Large intestine (tissue), 3 donors: ENCODE results near the gene STARD13. TPM values are rescaled to one million over a fixed set of nuclear protein-coding genes. Genes with fewer than 3 reads are reported as not detected.

Experiments used
- DNase-seq, 2 donors: peaks; one replicate each; pipeline versions ENCODE4 v3.0.0 to v3.0.0-alpha.2; 2013
- H3K27ac ChIP-seq: one replicate; pipeline ENCODE4 v1.5.1; 2013; ENCODE audit warnings: low read length
- H3K27me3 ChIP-seq: 2 replicates; pipeline ENCODE4 v1.6.1; 2013; ENCODE audit warnings: low read length; ENCODE audit not compliant: control insufficient read depth, insufficient read depth
- H3K36me3 ChIP-seq: 2 replicates; pipeline ENCODE4 v1.6.1; 2013; ENCODE audit warnings: low read length; ENCODE audit not compliant: control insufficient read depth, insufficient read depth
- H3K4me1 ChIP-seq: one replicate; pipeline ENCODE4 v1.6.1; 2013; ENCODE audit warnings: low read length; ENCODE audit not compliant: control insufficient read depth, insufficient read depth
- H3K4me3 ChIP-seq: one replicate; pipeline ENCODE4 v1.5.1; 2013; ENCODE audit warnings: low read length
- H3K9me3 ChIP-seq: one replicate; pipeline ENCODE4 v1.6.1; 2013; ENCODE audit warnings: mild to moderate bottlenecking, low read depth, low read length, moderate library complexity; ENCODE audit not compliant: control insufficient read depth
- WGBS: methylation state at CpG from one replicate; pipeline ENCODE4 v1.1.5; 2013; ENCODE audit warnings: low lambda C conversion rate; ENCODE audit not compliant: insufficient coverage; 5-methylcytosine and 5-hydroxymethylcytosine counted together
- polyA plus RNA-seq: library from polyadenylated mRNA; unstranded; fragments of 120-200 nt; gene quantifications from one replicate; pipeline ENCODE4 v1.2.1, GENCODE V29; 2013

STARD13 gene
- polyA plus RNA-seq, 1 donor: 15.4 TPM

DNA sequence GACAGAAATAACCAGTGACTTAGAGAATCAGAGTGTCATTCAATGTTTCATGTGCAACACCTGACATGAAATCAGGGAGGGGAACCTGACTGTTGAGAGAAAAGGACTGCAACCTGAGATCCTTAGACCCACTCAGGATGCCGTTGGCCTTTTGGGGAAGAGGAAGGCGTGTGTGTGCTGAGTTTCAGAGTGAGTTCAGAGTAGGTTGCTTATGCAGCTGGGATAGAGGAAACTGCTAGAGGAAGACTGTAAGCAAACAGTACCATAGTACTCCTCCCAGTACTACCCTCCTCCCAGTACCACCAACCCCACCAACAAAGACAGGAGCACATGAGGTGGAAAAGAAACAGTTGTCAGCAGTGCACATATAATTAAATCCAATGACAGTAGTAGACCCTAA lies 205.6 kb downstream of the STARD13 start:
- H3K9me3 ChIP-seq: no peaks in the 10 kb centered on the region
- H3K36me3 ChIP-seq: no peaks in the 10 kb centered on the region
- H3K27me3 ChIP-seq: no peaks in the 10 kb centered on the region
- no CpG with 5 or more reads among the region's 2 CpGs for WGBS
- no peak for DNase-seq
- no peak overlapping the region for H3K4me3 ChIP-seq
- peaks cover 21% of the 10 kb centered on the region for H3K4me1 ChIP-seq
- H3K27ac ChIP-seq: no peak overlapping the region

DNA sequence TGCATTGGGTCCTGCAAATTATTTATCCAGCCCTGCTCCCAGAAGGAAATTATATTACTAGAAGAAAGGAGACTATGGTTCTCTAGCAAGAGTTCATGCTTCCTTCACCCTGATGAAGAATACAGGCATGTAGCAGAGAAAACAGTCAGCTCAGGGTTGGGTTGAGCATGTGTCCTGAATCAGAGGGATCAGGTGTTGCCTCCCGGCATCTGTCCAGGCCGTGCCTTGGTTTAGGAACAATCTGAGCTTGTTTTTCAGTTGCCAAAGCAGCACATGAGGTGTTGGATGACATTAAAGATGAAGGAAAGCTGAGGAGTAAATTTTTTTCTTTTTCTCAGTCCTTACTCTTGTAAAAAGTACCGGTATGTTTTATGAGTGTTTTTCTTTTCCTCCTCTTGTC lies 207.3 kb downstream of the STARD13 start:
- H3K4me1 ChIP-seq: peaks cover 22% of the 10 kb centered on the region
- no peaks in the 10 kb centered on the region for H3K27me3 ChIP-seq
- H3K4me3 ChIP-seq: no peak overlapping the region
- no peak overlapping the region for H3K27ac ChIP-seq
- no peak for DNase-seq
- 100% methylated on average over 1 of the region's 3 CpGs for WGBS
- no peaks in the 10 kb centered on the region for H3K36me3 ChIP-seq
- no peaks in the 10 kb centered on the region for H3K9me3 ChIP-seq

DNA sequence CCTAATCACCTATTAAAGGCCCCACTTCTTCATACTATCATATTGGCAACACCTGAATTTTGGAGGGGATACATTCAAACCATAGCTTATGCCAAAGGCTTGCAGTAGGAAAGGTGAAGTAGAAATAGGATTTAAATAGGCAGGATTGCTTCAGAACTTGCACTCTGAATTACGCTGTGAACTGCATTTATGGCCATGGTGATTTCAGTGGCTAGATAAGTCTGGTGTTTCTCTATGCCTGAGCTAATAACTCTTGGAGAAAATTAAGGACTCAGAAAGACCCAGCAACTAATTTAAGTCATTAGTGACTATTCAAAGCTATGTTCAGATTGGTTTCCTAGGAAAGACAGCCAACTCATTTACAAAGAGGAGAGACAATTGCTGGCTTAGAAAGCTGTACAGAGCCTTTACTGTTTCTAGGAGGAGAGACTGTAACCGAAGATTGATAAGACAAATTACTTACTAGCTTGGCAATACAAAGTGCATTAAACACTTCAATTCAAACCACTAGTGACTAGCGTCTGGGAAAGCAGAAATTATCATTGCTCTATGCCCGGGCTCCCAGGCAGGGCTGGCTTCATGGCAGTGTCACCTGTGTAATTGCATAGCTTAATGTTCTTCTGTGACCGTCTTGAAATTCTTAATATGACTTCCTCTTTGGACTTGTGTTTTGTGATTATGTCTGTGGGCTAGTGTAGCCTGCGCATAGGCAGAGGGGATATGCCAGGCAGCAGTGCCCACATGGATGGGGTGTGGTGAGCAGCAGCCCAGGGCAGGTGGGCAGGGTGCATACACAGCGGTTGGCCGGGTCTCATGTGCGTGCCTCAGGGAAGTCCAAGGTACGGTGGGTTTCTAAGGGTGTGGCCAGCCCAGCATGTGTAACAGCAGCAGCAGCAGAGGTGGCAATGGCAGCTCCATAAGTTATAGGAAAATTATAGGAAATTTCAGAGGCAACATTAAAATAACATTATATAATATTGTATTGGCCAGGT lies 209.3 kb downstream of the STARD13 start:
- no CpG with 5 or more reads among the region's 10 CpGs for WGBS
- no peaks in the 10 kb centered on the region for H3K36me3 ChIP-seq
- H3K4me3 ChIP-seq: no peak overlapping the region
- no peaks in the 10 kb centered on the region for H3K27me3 ChIP-seq
- peaks cover 22% of the 10 kb centered on the region for H3K4me1 ChIP-seq
- H3K9me3 ChIP-seq: no peaks in the 10 kb centered on the region
- DNase-seq: peak; percentile 66 to 88
- peak overlapping the region; percentile 92 for H3K27ac ChIP-seq

DNA sequence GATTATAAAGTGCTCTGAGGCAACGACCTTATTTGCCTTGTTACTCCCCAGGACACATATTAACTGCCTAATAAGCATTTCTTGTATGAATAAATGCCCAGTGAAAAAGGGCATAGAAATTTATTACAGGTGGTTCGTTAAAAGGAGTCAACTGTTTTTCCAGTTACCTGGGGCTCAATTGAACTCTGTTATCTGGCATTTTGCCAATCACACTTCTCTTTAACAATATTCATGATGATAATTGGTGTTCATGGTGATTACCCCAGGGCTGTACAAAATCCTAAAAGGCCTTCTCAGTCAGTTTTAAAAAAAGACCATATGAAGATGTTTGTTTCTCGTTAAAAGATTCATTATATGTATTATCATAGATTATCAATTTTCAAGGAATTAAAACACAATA lies 212.2 kb downstream of the STARD13 start:
- peaks cover 22% of the 10 kb centered on the region for H3K4me1 ChIP-seq
- H3K4me3 ChIP-seq: no peak overlapping the region
- WGBS: 100% methylated on average over 1 of the region's 3 CpGs
- DNase-seq: no peak
- no peaks in the 10 kb centered on the region for H3K36me3 ChIP-seq
- no peaks in the 10 kb centered on the region for H3K27me3 ChIP-seq
- no peak overlapping the region for H3K27ac ChIP-seq
- H3K9me3 ChIP-seq: no peaks in the 10 kb centered on the region

DNA sequence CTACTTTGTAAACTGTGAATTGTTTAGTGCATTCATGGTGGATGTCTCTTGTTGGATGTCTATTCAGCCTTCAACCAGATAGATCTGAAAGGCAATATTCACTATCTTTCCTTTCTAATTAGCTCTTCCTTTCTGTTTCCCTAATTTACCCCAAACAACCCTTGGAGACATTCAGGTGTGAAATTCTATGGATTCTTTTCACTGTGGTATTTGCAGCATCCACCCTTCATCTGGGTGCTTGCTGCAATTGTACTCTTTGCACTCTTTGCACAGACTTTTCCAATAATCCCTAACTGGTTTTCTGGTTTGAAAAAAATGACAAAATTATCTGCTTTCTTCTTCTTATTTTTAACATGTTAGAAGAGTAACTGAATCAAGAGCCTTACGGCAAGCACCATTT lies 212.8 kb downstream of the STARD13 start:
- peaks cover 22% of the 10 kb centered on the region for H3K4me1 ChIP-seq
- WGBS: no CpG with 5 or more reads among the region's 1 CpG
- H3K9me3 ChIP-seq: no peaks in the 10 kb centered on the region
- no peak for DNase-seq
- H3K36me3 ChIP-seq: no peaks in the 10 kb centered on the region
- H3K27me3 ChIP-seq: no peaks in the 10 kb centered on the region
- no peak overlapping the region for H3K4me3 ChIP-seq
- no peak overlapping the region for H3K27ac ChIP-seq

DNA sequence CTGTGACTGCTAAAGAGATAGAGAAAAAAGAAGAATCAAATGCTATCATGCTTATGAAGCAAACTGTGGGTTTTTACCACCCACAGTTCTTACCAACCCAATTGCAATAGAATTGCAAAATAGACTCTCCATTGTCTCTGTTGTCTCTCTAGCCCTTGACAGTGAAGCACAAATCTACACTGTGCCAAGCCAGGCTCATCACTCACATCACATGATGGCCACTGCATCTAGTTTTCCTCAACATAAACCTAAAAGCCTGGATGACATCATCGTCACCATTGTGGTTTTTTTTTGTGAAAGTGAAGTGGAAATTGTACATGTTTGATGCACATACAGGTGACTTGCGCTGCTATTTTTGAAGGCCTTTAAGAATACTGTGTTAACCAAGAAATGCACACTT lies 213.3 kb downstream of the STARD13 start:
- H3K27me3 ChIP-seq: no peaks in the 10 kb centered on the region

DNA sequence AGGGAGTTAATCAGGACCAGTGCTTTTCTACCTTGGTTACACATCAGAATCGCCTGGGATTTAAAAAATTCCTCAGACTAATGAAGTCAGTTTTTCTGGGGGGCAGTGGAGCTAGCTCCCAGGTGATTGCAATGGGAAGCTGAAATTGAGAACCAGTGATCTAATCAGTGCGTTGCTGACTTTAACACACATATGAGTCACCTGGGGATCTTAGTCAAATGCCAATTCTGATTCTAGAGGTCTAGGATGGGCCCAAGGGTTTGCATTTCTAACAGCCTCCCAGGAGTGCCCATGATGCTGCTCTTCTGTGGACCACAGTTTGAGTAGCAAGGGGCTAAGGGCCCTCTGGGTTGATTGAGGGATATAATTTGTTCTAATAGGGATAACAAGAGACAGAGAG lies 214.8 kb downstream of the STARD13 start:
- DNase-seq: no peak
- peaks cover 9% of the 10 kb centered on the region for H3K4me1 ChIP-seq
- H3K27ac ChIP-seq: no peak overlapping the region
- H3K27me3 ChIP-seq: no peaks in the 10 kb centered on the region
- no peak overlapping the region for H3K4me3 ChIP-seq
- peaks cover 3% of the 10 kb centered on the region for H3K9me3 ChIP-seq
- no peaks in the 10 kb centered on the region for H3K36me3 ChIP-seq
- WGBS: no CpG with 5 or more reads among the region's 2 CpGs

More for the DNA sequence above, 213.3 kb downstream of the STARD13 start:
- no CpG with 5 or more reads among the region's 2 CpGs for WGBS
- Histone ChIP-seq H3K9me3 (no peaks in the 10 kb centered on the region), H3K4me3 (no peak overlapping the region), H3K36me3 (no peaks in the 10 kb centered on the region), H3K27ac (no peak overlapping the region), H3K4me1 (peaks cover 22% of the 10 kb centered on the region)
- DNase-seq: no peak

DNA sequence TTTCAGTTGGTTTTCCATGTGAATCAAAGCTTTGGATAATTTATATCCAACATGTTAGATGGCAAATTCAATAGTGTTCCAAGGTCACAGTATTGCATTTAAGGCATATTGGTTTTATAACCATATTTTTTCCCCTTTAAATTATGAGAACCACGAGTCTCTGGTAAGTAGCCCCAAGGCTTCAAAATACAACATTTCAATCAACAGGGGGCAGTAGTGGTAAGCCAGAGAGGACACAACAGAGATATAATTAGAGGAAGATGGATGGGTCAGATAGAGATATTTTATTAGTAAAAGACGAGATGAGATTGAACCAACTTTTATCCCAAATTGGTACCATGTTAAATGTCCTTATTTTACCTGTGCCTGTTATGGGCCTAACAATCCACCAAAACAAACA lies 216.2 kb downstream of the STARD13 start:
- WGBS: no CpG with 5 or more reads among the region's 2 CpGs
- H3K36me3 ChIP-seq: no peaks in the 10 kb centered on the region
- no peak for DNase-seq
- no peaks in the 10 kb centered on the region for H3K27me3 ChIP-seq
- peaks cover 3% of the 10 kb centered on the region for H3K9me3 ChIP-seq
- no peaks in the 10 kb centered on the region for H3K4me1 ChIP-seq
- H3K27ac ChIP-seq: no peak overlapping the region
- no peak overlapping the region for H3K4me3 ChIP-seq

DNA sequence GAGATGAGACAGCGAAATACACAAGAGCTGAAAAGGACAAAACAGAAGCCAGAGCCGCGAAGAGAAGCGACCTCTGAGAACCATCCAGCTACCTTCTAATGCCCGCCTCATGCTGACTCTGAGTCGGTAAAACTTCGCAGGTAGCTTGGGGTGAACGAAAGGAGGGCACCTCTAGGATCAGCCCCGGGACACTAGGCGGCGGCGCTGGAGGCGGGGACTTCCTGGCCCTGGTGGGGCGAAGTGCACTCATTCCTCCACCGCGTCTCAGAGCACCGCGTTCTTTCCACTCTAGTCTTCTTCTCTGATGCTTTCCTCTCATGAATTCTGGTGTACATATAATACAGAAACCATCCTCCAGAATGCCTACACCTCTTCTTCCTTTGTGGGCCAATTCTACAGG lies 219.2 kb downstream of the STARD13 start:
- Histone ChIP-seq H3K4me3 (no peak overlapping the region), H3K27ac (no peak overlapping the region), H3K4me1 (no peaks in the 10 kb centered on the region), H3K9me3 (peaks cover 3% of the 10 kb centered on the region), H3K36me3 (no peaks in the 10 kb centered on the region), H3K27me3 (no peaks in the 10 kb centered on the region)
- DNase-seq: no peak
- WGBS: no CpG with 5 or more reads among the region's 18 CpGs

DNA sequence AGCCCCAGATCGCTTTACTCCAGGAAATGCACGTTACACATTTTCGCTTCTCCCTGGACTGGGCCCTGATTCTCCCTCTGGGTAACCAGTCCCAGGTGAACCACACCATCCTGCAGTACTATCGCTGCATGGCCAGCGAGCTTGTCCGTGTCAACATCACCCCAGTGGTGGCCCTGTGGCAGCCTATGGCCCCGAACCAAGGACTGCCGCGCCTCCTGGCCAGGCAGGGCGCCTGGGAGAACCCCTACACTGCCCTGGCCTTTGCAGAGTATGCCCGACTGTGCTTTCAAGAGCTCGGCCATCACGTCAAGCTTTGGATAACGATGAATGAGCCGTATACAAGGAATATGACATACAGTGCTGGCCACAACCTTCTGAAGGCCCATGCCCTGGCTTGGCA lies 224.7 kb downstream of the STARD13 start:
- Histone ChIP-seq H3K27ac (no peak overlapping the region), H3K36me3 (no peaks in the 10 kb centered on the region), H3K9me3 (no peaks in the 10 kb centered on the region), H3K4me1 (no peaks in the 10 kb centered on the region), H3K27me3 (no peaks in the 10 kb centered on the region), H3K4me3 (no peak overlapping the region)
- no CpG with 5 or more reads among the region's 15 CpGs for WGBS
- no peak for DNase-seq
